GM13976 (cell line): ENCODE data around the gene SLC38A10.

Experiments used
- DNase-seq: peaks from one replicate; pipeline ENCODE4 v3.0.0; 2012; ENCODE audit warnings: low spot score
- CTCF ChIP-seq: IDR thresholded peaks from 2 replicates; pipeline ENCODE4 v1.5.1; 2012; ENCODE audit warnings: borderline replicate concordance, mild to moderate bottlenecking; ENCODE audit not compliant: insufficient read depth; ENCODE audit errors: extremely low read depth, missing control alignments, control extremely low read depth
- in situ Hi-C: fragments of 300-500 bp; cut with MboI; formaldehyde crosslinking; loops from one replicate; pipeline ENCODE4 v1.12.0; 2022; ENCODE audit warnings: low sequenced_read_pairs, mixed read lengths, inconsistent platforms; ENCODE audit not compliant: unreplicated experiment

The SLC38A10 gene

GRCh38 chr17:81202318-81202717, 92.8 kb downstream of the SLC38A10 start:
- in situ Hi-C loops, result no loop called here
- no peak for DNase-seq
- no peak for TF ChIP-seq CTCF

DNA sequence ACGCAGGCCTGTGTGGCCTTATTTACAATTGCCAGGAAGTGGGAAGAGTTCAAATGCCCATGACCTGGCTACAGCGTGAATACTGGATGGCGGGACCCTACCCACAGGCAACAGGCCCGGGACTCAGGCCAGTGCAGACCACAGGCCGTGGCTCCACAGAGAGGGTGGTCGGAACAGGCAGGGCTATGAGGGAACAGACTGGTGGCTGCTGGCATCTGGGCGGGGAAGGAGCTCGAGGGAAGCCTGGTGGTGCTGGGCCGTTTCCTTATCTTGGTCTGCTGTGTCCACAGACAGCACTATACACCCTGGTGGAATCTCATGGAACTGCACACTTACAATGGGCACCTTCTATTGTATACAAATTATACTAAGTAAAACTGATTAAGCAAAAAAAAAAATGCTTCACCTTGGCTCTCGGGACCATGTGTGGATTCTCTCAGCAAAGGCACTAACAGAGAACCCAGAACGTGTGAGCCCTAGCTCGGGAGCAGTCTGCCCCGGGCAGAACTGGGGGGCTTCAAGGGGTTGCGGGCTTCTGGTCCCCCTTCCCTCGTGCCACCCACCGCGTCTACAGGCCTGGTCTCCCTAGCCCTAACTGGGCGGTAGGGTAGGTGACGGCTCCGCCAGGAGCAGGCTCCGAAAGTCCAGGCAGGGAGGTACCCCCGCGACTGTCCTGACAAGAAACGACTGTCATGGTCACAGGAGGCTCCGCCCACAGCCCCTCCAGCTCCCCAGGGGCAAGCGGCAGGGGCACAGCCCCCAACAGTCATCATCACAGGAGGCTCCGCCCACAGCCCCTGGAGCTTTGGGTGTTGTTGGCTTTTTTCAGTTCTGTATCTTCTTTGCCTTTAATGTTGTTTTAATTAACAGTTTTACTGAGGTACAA, 94.2 kb downstream of the SLC38A10 start:
- peak; percentile 77 for DNase-seq
- in situ Hi-C loops, result no loop called here
- no peak for TF ChIP-seq CTCF

DNA sequence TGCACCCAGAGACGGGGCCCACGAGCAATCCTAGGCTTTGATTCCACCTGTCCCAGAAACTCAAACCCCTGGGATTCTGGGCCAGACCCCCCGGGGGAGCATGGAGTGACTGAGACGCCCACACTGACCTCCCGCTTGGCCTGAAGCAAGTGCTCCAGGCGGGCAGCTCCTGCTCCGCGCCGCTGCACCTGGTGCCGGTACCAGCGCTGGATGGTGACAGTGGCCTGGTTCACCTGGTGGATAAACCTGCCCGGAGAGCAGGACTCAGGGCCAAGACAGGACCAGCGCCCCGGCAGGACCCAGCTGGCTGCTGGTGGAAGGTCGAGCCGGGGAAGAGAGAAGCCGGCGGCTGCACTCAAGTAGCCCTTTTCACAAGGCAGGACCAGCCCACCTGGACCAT, 94.9 kb downstream of the SLC38A10 start:
- DNase-seq, result no peak
- TF ChIP-seq CTCF, result no peak
- in situ Hi-C loops, result no loop called here

DNA sequence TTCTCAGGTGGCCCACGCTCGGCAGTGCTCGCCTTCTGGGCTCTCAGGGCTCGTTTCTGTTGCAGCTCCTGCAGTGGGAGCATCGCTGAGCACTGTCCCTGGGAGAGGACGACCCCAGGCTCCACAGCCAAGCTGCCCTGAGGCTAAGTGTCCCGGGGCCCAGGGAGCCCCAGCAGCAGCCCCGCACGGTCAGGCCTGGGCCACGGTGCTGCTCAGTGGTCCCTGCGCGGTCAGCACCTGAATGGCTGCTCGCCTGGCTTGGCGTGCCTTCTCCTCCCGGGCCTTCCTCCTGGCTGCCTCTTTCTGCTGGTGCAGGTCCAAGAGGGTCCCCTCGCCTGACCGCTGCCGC, 95.7 kb downstream of the SLC38A10 start:
- no peak for DNase-seq
- TF ChIP-seq CTCF, result no peak
- in situ Hi-C loops, result no loop called here

- DNase-seq, result no peak
- in situ Hi-C loops, result no loop called here
- no peak for TF ChIP-seq CTCF
Observed at GRCh38 chr17:81198826-81199481, 96.2 kb downstream of the SLC38A10 start.

GRCh38 chr17:81197831-81198490, 97.1 kb downstream of the SLC38A10 start:
- no peak for DNase-seq
- in situ Hi-C loops, result no loop called here
- TF ChIP-seq CTCF, result no peak
